AG04450 (cell line): ENCODE data around the gene ZPR1. TPM values are rescaled to one million over a fixed set of nuclear protein-coding genes. Genes with fewer than 3 reads are reported as not detected.

ENCODE experiments used
- CTCF ChIA-PET: fragments of 300-600, 350-600 bp; formaldehyde crosslinking; extraction: SDS; loops from one replicate; lab custom pipeline; 2022; ENCODE audit warnings: antibody characterized with exemption, inconsistent platforms; lab: Charles Lee
- POLR2A ChIA-PET: fragments of 350-600 bp; formaldehyde crosslinking; extraction: SDS; loops from one replicate; lab custom pipeline; 2021; ENCODE audit warnings: antibody characterized with exemption, inconsistent platforms; lab: Yijun Ruan, JAX
- DNase-seq: peaks from one replicate; pipeline ENCODE4 v3.0.0-alpha.2; 2011; ENCODE audit warnings: low read depth, low spot score
- H3K27ac ChIP-seq: one replicate; pipeline ENCODE4 v1.5.1; 2012; ENCODE audit warnings: low read depth, low read length, control low read depth
- H3K27me3 ChIP-seq: one replicate; pipeline ENCODE4 v1.6.0; 2012; ENCODE audit warnings: low read length; ENCODE audit not compliant: control insufficient read depth, insufficient read depth
- H3K4me3 ChIP-seq: 2 replicates; pipeline ENCODE4 v1.5.1; 2011; ENCODE audit warnings: mild to moderate bottlenecking, low read depth, low read length, control low read depth
- H3K9me3 ChIP-seq: 2 replicates; pipeline ENCODE4 v1.5.1; 2012; ENCODE audit warnings: low read length; ENCODE audit not compliant: control insufficient read depth, insufficient read depth
- polyA plus RNA-seq: library from polyadenylated mRNA; depleted of rRNA; stranded (reverse); fragments of >200 nt; gene quantifications from 2 replicates; pipeline ENCODE4 v1.2.3, GENCODE V29; 2011
- TF ChIP-seq, protein P1 (sequence below): IDR thresholded peaks from 2 replicates; pipeline ENCODE4 v1.5.1; 2011; ENCODE audit warnings: low read depth, low read length, control low read depth, inconsistent platforms

The ZPR1 gene
- polyA plus RNA-seq, 1 experiment = 57.1 TPM

DNA sequence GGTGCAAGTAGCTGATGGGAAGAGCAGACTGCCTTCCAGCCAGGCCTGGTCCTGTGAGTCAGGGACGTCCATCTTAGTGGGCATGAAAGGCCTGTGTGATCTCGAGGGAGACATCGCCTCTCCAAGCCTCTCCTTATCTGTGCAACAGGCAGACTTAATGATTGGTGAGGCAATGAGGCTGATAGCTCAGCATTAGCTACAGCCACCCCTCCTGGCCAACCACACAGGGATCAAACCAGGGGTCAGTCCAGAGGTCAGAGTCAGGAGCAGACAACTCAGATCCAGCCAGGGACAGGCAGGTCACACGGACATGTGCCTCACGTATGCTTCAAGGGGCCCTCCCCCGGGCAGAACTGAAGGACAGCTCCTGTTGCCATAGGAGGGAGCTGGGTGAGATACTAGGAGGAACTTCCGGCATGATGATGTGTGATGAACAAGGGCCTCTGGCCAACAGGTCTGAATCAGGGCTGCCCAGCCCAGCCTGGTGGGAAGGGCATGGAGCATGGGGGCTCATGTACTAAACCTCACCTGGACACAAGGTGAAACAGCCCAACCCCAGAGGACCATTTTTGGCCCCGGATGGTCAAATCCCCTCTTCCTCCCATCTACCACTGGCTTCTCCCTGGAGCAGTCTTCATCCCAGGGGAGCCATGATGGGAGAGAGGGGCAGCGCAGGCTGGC, 39.1 kb upstream of the ZPR1 start:
- DNase-seq = no peak
- H3K4me3 ChIP-seq = no peak overlapping the region
- no peak overlapping the region for H3K27ac ChIP-seq
- TF ChIP-seq, protein P1, sequence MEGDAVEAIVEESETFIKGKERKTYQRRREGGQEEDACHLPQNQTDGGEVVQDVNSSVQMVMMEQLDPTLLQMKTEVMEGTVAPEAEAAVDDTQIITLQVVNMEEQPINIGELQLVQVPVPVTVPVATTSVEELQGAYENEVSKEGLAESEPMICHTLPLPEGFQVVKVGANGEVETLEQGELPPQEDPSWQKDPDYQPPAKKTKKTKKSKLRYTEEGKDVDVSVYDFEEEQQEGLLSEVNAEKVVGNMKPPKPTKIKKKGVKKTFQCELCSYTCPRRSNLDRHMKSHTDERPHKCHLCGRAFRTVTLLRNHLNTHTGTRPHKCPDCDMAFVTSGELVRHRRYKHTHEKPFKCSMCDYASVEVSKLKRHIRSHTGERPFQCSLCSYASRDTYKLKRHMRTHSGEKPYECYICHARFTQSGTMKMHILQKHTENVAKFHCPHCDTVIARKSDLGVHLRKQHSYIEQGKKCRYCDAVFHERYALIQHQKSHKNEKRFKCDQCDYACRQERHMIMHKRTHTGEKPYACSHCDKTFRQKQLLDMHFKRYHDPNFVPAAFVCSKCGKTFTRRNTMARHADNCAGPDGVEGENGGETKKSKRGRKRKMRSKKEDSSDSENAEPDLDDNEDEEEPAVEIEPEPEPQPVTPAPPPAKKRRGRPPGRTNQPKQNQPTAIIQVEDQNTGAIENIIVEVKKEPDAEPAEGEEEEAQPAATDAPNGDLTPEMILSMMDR = no peak
- ChIA-PET CTCF (interaction anchor here (1.0 kb wide), 1 partner anchor 14 kb away, joined by 3 read pairs; no protein-coding TSS in a partner anchor), POLR2A (no interaction called here)
- H3K27me3 ChIP-seq = peaks cover 5% of the 10 kb centered on the region
- H3K9me3 ChIP-seq = no peaks in the 10 kb centered on the region

DNA sequence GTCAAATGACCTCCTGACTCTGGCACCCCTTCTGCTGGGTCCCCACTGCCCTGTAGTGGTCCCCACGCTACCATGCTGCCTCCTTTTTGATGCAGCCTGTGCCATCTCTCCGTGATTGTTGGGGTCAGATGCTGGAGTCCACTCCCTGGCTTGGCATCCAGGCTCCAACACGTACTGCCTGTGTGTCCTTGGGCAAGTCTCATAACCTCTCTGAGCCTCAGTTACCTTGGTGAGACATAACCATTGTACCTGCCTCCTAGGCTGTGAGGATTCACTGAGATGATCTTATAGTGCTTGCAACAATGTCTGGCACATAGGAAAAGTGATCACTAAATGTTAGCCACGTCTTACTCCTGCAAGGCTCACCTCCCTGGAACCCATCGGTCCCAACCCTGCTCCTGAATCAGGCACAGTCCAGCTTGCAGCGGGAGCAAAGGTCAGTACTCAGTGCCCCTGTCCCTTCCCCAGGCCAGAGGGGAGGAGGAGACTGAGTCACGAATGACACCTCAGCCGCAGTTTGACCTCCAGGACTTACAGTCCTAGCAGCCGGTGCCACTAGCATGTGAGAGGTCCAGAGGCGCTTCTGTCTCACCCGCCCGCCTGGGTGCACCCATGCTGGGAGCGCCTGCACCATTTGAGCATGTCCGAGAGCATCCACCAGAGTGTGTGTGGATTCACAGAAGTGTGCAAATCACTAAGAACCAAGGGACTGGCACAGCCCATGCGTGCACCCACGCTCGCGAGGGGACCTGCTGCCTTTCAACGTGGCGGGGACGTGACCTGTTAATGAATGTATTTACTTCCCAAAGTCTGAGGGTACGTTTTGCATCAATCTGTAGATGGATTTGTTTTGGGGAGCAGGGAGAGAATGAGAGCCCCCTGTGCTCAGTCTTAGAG, 38.3 kb upstream of the ZPR1 start:
- ChIA-PET CTCF (interaction anchor here (1.1 kb wide), 1 partner anchor 10 kb away, joined by 4 read pairs; no protein-coding TSS in a partner anchor), POLR2A (no interaction called here)
- TF ChIP-seq, protein P1 = no peak

DNA sequence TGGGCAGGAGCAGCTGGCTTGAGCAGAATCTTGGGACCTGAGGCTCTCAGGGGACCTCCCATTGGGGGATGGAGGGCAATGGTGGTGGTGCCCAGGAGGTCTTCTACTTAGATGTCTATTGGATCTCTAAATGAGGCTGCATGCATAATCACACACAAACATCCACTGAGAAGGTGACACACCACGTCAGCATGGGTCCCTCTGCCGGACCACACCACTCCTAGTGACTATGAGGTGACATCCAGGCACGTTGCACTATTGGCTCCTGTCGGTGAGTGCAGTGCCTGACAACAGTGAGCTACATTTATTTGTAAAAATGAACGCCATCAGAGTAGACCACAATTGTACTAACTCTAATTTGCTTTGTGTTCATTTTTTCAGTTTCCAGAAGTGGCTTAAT, 37.6 kb upstream of the ZPR1 start:
- Histone ChIP-seq H3K4me3 (no peak overlapping the region), H3K27me3 (peaks cover 8% of the 10 kb centered on the region), H3K27ac (no peak overlapping the region), H3K9me3 (no peaks in the 10 kb centered on the region)
- TF ChIP-seq, protein P1 = no peak
- DNase-seq = no peak
- CTCF ChIA-PET = interaction anchor here (1.1 kb wide), 1 partner anchor 10 kb away, joined by 4 read pairs; no protein-coding TSS in a partner anchor
- POLR2A ChIA-PET = interaction anchor here (0.7 kb wide), 1 partner anchor 12 kb away, joined by 5 read pairs; no protein-coding TSS in a partner anchor

More for the DNA sequence above, 38.3 kb upstream of the ZPR1 start:
- H3K9me3 ChIP-seq = no peaks in the 10 kb centered on the region
- H3K27me3 ChIP-seq = peaks cover 5% of the 10 kb centered on the region
- H3K27ac ChIP-seq = no peak overlapping the region
- H3K4me3 ChIP-seq = no peak overlapping the region
- DNase-seq = no peak

DNA sequence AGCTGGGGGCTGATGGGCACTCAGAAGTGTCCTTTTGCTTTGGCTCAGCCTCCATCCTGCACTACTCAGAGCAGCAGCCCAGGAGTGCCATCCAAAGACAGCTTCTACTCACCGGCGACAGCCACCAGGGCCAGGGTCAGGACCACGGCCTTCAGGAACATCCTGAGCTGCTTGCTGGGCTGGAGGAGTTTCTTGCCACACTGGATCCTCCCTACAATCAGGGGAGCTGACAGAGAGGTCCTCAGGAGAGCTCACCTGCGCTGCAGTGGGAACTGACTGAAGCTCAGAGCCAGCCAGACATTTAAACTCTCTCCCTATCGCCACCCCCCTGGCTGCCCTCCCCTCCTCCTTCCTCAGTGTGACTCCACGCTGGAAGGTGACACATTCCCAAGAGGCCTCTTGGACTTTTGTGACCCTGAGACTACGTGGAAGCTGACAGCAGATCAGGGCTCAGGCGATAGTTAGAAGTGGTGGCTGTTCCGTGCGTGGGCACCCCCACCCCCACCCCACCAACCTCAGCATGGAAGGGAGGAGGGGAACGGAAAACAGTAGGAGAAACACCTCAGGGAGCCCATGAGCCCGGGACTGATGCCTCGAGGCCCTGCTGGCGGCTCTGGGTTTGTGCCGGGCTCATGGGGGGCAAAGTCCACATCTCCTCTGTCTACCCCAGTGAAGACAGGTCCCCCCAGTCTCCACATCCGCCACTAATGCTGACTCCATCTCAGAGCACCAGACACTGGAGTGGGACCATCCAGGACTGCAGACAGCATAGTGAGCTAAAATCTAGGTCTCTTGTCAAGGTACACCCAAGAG, 35.4 kb upstream of the ZPR1 start, which contains the start of gene APOA4:
Gene APOA4, minus strand, starts transcription at position 274 of the 813 bp plus-strand sequence. Its CDS starts 113 bp downstream, at position 161.
- TF ChIP-seq, protein P1 = no peak
- CTCF ChIA-PET = interaction anchor here (0.5 to 1.5 kb wide), 4 partner anchors 12 to 316 kb away, joined by 3 to 5 read pairs (median 4); partner anchors contain the start of gene APOA5
- no peak within 1 kb of the TSS for H3K4me3 ChIP-seq
- POLR2A ChIA-PET = interaction anchor here (1.5 kb wide), 1 partner anchor 30 kb away, joined by 4 read pairs; no protein-coding TSS in a partner anchor
- H3K27ac ChIP-seq = no peak within 1 kb of the TSS
- peaks cover 8% of the 10 kb centered on the region for H3K27me3 ChIP-seq
- DNase-seq = no peak
- H3K9me3 ChIP-seq = no peaks in the 10 kb centered on the region
